Breast epithelium (tissue), 3 donors: ENCODE measurements around the gene TIMM44.

Experiments used
- POLR2A ChIP-seq: fragments of 450-650 bp; IDR thresholded peaks from one replicate; pipeline ENCODE4 v1.6.1; 2016; ENCODE audit warnings: antibody characterized with exemption, mild to moderate bottlenecking, moderate library complexity
- POLR2AphosphoS5 ChIP-seq, 3 donors: sonication (generic); formaldehyde crosslinking; IDR thresholded peaks; one replicate each; pipeline ENCODE4 v1.6.1; 2017; ENCODE audit warnings: antibody characterized with exemption in 3 of 3
- TF ChIP-seq, protein P1 (sequence below), 3 donors: fragments of 450-650 bp; IDR thresholded peaks; one replicate each; pipeline ENCODE4 v1.5.1; 2016 to 2017; ENCODE audit warnings: antibody characterized with exemption in 3 of 3, mild to moderate bottlenecking in 3 of 3, moderate library complexity in 3 of 3

DNA sequence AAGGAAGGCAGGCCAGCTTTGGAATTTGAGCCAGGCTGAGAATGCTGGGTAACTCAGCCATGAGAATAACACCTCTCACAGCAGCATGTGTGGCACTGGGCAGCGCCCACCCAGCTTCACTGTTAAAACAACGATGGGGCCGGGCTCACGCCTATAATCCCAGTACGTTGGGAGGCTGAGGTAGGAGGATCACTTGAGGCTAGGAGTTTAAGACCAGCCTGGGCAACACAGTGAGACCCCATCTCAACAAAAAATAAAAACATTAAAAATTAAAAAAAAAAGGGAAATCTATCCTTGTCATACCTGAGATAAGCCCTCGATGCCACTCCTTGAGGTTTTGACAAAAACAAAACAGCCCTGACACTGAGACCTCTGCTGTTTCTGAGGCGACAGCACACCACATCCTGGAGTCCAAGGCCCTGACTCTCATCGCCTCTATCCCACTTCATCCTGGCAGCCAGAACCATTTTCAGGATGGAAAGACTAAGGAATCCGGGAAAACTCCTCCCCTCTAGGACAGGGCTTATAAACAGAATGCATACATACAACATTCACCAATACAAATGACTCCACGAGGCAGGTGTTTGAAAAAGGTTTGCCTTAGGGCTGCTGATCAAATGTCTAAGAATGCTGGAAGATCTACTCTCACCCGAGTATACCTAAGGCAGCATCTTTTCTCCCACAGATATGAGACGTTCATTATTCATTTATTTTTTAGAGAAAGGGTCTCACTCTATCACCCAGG is 22.6 kb upstream of the TIMM44 start:
- TF ChIP-seq POLR2A (no peak), POLR2AphosphoS5 (IDR thresholded peaks at IDR 0.05) (no peak)
- TF ChIP-seq, protein P1, sequence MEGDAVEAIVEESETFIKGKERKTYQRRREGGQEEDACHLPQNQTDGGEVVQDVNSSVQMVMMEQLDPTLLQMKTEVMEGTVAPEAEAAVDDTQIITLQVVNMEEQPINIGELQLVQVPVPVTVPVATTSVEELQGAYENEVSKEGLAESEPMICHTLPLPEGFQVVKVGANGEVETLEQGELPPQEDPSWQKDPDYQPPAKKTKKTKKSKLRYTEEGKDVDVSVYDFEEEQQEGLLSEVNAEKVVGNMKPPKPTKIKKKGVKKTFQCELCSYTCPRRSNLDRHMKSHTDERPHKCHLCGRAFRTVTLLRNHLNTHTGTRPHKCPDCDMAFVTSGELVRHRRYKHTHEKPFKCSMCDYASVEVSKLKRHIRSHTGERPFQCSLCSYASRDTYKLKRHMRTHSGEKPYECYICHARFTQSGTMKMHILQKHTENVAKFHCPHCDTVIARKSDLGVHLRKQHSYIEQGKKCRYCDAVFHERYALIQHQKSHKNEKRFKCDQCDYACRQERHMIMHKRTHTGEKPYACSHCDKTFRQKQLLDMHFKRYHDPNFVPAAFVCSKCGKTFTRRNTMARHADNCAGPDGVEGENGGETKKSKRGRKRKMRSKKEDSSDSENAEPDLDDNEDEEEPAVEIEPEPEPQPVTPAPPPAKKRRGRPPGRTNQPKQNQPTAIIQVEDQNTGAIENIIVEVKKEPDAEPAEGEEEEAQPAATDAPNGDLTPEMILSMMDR (IDR thresholded peaks at IDR 0.05), result no peak
